T-helper 22 cell (primary cell): ENCODE results near the gene ST6GAL1.
"Not testable (repeated sequence)": the region's sequence is repeated elsewhere in the genome, so short reads cannot be mapped to it uniquely, and the experiment has no call there.

Experiments
- DNase-seq: peaks from one replicate; pipeline ENCODE4 v3.0.0-alpha.2; 2020; ENCODE audit warnings: low read depth

Gene ST6GAL1

DNA sequence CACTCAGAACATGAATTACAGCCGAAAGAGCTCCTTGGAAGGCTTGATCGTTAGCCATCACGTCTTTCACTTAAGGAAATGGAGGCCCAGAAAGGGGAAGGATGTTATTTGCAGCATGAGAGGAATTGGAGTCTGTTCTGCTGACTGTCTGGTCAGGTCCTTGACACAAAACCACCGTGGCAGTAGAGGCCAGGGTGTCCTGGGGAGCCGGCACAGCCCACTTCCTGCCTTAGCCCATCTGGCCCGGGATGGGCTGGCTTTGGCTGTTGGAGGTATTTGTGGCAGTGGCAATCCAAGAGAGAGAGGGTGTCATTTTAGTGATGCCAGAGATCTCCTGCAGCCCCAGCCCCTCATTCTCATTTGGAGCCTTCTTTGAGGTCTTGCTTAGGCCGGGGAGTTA, 37.4 kb downstream of the ST6GAL1 start:
- no peak for DNase-seq

- DNase-seq, result no peak
These were observed 39.3 kb downstream of the ST6GAL1 start for GRCh38 chr3:186969607-186970006.

DNA sequence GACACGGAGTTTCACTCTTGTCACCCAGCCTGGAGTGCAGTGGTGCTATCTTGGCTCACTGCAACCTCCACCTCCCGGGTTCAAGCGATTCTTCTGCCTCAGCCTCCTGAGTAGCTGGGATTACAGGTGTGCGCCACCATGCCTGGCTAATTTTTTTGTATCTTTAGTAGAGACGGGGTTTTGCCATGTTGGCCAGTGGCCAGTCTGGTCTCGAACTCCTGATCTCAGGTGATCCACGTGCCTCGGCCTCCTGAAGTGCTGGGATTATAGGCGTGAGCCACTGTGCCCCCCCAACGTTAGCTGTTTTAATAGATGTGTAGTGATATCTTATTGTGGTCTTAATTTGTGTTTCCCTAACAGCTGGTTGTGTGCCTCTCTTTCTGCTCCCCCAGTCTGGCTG, 40.8 kb downstream of the ST6GAL1 start:
- DNase-seq, result not testable (repeated sequence)

GRCh38 chr3:186971578-186971977, 41.3 kb downstream of the ST6GAL1 start:
- DNase-seq, result no peak

GRCh38 chr3:186973702-186974101, 43.4 kb downstream of the ST6GAL1 start:
- DNase-seq, result no peak

DNA sequence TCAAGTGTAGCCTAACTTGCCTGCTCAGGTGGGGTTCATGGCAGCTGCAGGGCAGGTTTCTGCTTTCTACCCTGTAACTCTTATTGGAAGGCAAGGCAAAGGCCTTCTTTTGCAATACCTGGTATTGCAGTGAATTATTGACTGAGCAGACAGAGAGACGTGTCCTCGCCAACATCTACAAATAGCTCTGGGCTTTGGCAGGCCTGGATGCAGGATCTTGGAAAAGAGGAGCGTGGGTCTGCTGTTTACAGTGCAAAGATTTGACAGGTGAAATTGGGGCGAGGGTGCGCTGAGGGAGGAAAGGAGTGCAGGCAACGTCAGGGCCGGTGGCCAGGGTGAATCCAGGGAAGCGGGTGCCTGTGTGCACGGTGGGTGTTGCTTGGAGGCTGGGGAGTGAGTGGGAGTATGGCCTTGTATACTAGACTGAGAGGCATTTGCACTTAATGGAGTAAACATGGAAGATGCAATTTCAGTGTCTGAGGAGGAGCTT, 44.5 kb downstream of the ST6GAL1 start:
- DNase-seq, result no peak

DNA sequence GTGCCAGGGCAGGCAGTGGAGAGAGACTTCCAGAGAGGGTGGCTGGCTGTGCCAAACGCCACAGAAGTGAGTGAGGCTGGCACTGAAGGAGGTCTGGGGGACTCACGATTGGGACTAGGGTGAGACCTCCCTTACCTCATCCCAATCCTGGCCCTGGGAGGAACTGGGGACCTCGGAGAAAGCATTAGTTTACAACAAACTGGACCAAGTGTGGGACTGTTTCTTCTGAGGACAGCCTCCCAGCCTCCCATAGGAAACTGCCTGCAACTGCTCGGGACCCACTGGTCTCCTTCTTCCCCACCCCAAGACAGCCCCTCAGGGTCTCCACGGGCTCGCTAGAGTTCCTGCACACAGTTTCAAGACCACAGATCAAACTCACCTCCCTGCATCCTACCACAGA, 45.4 kb downstream of the ST6GAL1 start:
- no peak for DNase-seq

DNA sequence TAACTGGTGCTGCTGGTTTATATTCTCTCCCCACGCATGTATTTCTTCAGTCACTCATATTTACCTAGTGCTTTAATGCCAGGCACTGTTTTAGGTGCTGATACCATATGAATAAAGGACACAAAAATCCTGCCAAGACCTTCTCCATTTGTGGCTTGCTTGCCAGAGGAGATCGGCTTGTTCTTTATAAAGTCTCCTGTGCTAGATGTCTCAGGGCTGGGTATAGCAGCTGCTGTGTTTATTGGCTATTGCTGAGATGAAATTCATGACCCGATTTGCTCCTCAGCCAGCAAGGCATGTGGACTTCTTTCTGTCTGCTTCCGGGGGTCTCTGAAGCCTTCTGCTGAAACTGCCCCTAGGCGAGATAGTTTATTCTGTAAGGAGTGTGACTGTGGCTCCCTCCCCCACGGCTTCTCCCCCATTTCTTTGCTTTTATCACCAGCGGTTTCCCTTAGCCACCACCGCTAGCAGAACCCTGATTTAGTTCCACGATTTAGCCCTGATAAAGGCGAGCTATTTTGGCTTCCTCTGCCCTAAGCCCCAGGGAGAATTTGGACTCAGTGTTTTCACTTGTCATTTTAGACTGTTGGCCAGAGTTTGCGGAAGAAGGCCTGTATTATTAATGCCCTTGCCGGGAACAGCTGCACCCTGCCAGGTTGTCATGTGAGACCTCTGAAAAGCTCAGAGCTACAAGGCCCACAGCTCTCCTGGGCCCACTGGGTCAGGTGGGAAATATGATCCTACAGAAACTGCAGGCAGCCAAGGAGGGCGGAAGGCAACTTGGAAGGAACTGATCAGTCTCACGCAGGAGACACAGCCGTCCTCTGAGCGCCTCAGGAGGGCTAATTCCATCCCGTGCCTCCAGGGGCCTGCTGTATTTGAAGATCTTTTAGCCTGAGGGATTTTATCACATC, 46.8 kb downstream of the ST6GAL1 start:
- no peak for DNase-seq

DNA sequence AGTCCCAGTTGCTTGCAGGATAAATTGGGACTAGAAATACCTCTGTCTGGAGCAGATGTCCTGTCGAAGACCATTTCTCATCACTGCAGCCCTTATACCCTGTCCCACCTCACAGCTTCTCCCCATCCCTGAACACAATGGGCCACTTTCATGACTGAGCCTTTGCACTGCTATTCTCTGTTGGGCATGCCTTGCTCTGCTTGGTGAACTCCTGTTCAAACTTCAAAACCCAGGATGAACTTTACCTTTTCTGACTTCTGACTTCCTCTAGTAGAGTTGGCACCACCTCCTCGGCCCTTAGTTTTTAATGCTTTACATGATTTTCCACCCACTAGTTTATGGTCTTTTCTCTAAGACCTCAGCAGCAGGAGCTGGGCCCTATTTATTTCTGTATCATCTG, 48.4 kb downstream of the ST6GAL1 start:
- DNase-seq, result no peak

DNA sequence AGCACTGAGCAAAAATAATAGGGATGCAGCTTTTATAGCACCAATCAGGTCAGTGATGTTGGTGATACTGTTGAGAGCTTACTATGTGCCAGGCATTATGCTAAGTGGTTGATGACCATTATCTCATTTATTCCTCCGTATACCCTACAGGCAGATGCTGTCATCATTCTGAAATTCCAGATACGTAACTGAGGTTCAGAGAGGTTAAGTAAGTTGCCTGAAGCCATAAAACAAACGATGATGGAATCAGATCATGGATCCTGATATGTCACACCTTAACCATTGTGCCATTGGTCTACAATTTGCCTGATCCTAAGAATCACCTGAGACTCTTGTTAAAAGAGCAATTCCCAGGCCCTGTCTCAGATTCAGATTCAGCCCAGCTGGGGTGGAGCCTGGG, 49.5 kb downstream of the ST6GAL1 start:
- no peak for DNase-seq

DNA sequence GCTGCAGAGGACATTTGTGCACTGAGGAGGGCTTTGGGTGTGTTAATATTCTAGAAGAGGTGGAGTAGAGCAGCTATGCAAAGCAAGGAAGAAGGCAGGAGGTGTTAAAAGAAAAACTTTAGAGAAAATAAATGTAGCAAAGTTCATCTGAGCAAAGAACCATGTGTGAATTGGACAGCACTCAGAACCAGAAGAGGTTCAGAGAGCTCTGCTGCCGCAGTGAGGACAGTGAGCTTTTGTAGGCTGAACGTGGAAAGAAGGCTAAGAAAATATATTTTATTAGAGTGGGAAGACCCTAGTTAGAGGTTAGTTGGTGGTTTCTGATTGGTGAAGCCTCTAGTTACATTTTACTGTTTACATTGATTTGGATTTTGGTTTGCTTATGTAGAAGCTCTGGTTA, 50.7 kb downstream of the ST6GAL1 start:
- no peak for DNase-seq

DNA sequence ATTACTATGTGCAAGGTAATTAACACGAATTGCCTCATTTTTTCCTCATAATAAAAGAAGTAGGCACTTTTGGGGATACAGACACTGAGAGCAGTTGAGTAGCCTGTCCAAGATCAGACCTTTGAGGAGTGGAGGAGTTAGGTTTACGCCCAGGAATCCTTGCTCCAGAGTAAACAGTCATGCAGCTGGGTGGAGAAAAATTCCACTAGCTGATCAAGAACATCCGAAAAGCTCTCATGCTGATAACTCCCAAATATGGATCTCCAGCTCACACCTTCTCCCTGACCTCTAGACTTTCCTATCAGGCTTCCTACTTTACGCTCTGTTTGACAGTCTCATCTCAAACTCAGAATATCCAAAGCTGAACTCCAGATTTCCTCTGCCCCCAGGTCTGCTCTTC, 53.3 kb downstream of the ST6GAL1 start:
- DNase-seq, result no peak

DNA sequence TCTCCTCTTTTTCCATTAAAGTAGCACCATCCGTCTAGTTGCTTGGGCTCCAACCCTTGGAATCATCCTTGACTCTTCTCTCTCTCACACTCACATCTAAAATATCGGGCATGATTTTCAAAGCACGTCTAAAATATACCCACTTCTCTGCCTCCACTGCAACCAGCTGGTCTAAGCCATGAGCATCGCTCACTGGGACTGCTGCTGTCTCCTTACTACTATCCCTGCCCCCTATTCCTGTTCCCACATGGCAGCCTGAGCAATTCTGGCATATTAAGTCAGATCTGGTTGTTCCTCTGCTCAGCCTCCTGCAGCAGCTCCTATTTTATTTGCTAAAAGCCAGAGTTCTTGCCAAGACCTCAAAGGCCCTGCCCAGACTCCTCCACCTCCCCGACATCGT, 53.7 kb downstream of the ST6GAL1 start:
- DNase-seq, result no peak

DNA sequence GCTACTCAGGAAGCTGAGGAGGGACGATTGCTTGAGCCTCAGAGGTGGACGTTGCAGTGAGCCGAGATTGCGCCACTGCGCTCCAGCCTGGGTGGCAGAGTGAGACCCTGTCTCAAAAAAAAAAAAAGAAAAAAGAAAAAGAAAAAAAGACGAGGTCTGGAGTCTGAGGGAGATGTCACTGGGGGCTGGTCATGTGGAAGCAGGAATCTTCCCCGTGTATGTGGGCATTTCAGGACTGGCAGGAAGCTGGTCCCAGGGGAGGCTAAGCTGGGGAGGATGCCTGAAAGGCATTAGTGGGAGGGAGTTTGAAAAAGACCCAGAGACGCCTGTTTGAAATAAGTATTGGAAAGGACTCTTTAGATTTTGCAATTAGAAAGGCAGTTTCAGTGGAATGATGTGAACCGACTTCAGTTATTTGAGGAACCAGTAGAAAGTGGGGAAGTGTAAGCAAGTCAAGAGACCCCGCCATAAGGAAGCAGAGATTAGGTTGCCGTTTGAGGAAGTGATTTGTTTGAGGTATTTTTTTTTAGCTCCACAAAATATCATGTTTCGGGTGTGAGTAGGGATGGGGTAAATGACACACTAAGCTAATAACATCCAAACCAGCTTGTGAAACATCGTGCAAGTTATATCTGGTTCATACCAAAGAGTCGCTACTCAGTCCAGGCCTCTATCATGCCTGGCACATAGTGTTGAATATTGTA, 55.5 kb downstream of the ST6GAL1 start:
- no peak for DNase-seq

DNA sequence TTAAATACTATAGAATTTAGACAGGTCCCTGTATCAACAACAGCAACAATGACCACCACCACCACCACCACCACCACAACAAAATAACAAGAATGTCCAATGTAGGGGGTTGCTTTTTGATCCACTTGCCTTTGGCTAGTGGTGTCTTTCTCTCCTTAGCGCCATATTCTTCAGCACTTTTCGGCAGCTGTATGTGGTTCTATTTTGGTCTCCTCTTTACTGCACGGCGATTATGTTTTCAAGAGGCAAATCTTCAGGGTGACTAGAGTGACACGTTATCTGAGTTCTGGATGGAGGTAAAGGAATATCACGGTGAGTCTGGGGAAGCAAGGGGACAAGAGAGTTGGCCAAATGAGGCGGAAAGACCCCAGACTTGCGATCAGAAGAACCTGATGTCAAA, 56.1 kb downstream of the ST6GAL1 start:
- DNase-seq, result no peak

DNA sequence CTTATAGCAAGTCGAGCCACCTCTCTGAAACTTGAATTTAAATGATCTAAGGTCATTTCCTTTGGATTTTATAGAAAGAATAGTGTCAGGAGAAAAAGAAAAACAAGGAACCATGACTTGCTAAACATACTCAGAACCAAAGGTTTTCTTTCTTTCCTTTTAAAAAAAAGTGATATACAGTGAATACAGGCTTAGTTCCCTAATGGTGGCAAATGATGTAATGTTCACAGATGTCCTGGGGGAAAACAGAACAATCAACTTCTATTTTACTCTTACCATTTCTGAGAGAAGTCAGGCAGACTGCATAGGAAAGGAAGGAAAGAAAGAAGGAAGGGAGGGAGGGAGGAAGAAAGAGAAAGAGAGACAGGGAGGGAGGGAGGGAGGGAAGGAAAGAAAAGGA, 56.5 kb downstream of the ST6GAL1 start:
- DNase-seq, result no peak

GRCh38 chr3:186988806-186989205, 58.5 kb downstream of the ST6GAL1 start:
- no peak for DNase-seq

- no peak for DNase-seq
These were observed 59.1 kb downstream of the ST6GAL1 start for GRCh38 chr3:186989429-186989828.

GRCh38 chr3:186990277-186990676, 60.0 kb downstream of the ST6GAL1 start:
- DNase-seq, result no peak

DNA sequence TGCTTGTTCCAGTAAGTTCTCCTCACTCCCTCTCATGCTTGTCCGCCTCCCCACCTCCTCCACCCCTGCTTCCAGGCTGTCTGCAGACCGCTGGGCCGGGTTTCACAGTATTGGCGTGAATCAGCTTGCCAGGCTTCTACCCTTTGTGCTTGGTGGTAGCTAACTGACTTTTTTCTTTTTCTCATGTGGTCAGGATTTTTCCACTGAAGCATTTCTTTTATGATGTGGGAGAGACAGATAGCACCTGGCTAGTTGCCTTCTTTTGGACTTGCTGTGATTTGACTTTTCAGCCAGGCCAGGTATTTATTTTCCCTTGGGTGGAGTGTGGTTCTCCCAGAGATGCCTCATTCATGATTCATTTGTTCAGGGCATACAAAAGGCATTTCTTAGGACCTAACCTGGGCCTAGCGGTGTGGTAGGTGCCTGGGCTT, 60.6 kb downstream of the ST6GAL1 start:
- DNase-seq, result no peak

GRCh38 chr3:186991470-186991869, 61.1 kb downstream of the ST6GAL1 start:
- no peak for DNase-seq

GRCh38 chr3:186992096-186992495, 61.8 kb downstream of the ST6GAL1 start:
- not testable (repeated sequence) for DNase-seq

GRCh38 chr3:186993210-186993782, 63.0 kb downstream of the ST6GAL1 start:
- DNase-seq, result no peak
